ENCODE data around the gene SERPINB11. TPM values are rescaled to one million over a fixed set of nuclear protein-coding genes. Genes with fewer than 3 reads are reported as not detected.
"Not testable (repeated sequence)": the region's sequence is repeated elsewhere in the genome, so short reads cannot be mapped to it uniquely, and the experiment has no call there.

SERPINB11 gene, protein sequence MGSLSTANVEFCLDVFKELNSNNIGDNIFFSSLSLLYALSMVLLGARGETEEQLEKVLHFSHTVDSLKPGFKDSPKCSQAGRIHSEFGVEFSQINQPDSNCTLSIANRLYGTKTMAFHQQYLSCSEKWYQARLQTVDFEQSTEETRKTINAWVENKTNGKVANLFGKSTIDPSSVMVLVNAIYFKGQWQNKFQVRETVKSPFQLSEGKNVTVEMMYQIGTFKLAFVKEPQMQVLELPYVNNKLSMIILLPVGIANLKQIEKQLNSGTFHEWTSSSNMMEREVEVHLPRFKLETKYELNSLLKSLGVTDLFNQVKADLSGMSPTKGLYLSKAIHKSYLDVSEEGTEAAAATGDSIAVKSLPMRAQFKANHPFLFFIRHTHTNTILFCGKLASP
- not detected for polyA plus RNA-seq (2013, experiment 1 of 2)
- polyA plus RNA-seq (2013, experiment 2 of 2) = not detected

DNA sequence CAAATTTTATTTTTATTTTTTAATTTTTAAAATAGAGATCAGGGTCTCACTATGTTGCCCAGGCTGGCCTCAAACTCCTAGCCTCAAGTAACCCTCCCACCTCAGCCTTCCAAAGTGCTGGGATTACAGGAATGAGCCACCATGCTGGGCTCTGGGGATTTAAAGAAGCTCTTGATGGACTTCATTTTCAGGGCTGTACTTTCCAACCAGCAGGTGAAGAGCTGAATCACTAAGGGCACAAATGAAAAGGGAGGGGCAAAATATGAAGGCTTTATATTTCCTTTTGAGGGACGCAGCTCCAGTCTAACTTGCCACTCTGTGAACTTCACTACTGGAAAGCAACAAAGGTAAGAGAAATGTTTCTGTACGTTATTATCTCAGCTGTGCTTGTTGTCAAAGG lies at the start of gene SERPINB11:
TSS of gene SERPINB11 (plus strand) at position 301 of the 400 bp plus-strand sequence. CDS start 7,234 bp downstream, outside the sequence.
- Histone ChIP-seq H3K36me3 (ENCODE audit: insufficient read depth, low read length) (no peaks in the 10 kb centered on the region), H3K27me3 (ENCODE audit: insufficient read depth, low read length) (no peaks in the 10 kb centered on the region), H3K9me3 (ENCODE audit: insufficient read depth, low read depth, low read length) (no peaks in the 10 kb centered on the region), H3K9ac (ENCODE audit: low read depth, low read length) (no peak within 1 kb of the TSS), H3K4me1 (ENCODE audit: insufficient read depth, low read length) (no peaks in the 10 kb centered on the region), H3K4me3 (ENCODE audit: low read length) (no peak within 1 kb of the TSS), H3K27ac (ENCODE audit: low read depth, low read length) (no peak within 1 kb of the TSS)
- 96% methylated on average over 2 of the region's 2 CpGs for WGBS

DNA sequence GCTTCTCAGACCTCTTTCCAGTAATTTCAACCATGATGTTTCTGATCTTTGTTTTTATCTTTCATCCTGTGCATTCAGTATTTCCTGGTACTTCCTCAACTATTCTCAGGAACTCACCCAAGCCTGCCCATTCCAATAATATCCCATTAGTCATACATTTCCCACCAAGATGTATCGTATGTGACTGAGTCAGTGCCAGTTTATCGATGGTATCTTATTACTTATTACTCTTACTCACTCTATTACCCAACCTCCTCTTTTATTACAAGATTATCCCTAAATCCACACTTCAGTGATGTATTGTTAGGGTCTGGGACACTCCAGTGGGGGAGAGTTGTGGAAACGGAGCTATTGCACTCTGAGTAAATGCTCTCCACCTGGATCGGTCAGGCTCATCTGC lies 43.8 kb upstream of the SERPINB11 start:
- H3K36me3 ChIP-seq (ENCODE audit: insufficient read depth, low read length); H3K27me3 ChIP-seq (ENCODE audit: insufficient read depth, low read length); H3K27ac ChIP-seq (ENCODE audit: low read depth, low read length); H3K9me3 ChIP-seq (ENCODE audit: insufficient read depth, low read depth, low read length); H3K9ac ChIP-seq (ENCODE audit: low read depth, low read length); H3K4me1 ChIP-seq (ENCODE audit: insufficient read depth, low read length); H3K4me3 ChIP-seq (ENCODE audit: low read length): not testable (repeated sequence)
- 96% methylated on average over 3 of the region's 4 CpGs for WGBS

DNA sequence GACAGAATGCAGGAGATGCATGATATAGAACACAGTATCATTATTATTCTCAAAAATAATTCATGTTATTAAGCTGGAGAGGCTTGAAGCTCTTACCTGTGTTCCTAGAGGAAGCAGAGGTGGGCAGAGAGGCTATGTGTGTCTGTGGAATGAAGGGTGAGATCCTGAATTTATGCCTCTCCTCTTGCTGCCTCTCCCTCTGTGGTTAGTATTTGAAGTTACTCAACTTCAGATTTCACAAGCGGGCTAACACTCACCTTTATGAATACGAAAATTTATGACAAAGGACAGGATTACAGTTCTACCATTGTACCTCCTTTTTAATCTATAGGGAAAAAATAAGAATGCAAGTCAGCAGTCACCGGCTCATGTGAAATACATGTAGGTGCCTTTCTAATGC lies 41.0 kb upstream of the SERPINB11 start, which contains the start of gene SERPINB3:
TSS of gene SERPINB3 (minus strand) at position 144 of the 400 bp plus-strand sequence. CDS start 677 bp downstream, outside the sequence.
- H3K27me3 ChIP-seq (ENCODE audit: insufficient read depth, low read length) = not testable (repeated sequence)
- 83% methylated on average over 1 of the region's 3 CpGs for WGBS

DNA sequence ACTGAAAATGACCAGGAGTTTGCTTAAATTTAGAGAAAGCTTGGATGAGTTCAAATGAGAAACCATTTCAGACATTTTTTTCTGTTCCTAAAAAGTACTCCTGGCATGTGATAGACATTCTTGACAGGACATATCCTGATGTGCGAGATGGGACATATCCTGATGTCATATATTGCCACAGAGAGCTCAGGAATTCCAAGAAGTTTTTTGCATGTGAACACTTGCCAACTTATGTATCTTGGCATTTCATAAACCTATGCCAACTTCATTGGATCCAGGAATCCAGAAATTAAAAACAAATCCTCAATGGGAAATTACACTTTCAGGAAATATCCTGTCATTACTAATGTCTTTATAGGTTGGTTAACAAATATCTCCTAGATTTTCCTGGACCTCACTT lies 38.2 kb upstream of the SERPINB11 start:
- H3K27ac ChIP-seq (ENCODE audit: low read depth, low read length) = no peak overlapping the region
- H3K4me1 ChIP-seq (ENCODE audit: insufficient read depth, low read length) = no peaks in the 10 kb centered on the region
- H3K36me3 ChIP-seq (ENCODE audit: insufficient read depth, low read length) = no peaks in the 10 kb centered on the region
- H3K9ac ChIP-seq (ENCODE audit: low read depth, low read length) = no peak overlapping the region
- H3K4me3 ChIP-seq (ENCODE audit: low read length) = no peak overlapping the region
- H3K9me3 ChIP-seq (ENCODE audit: insufficient read depth, low read depth, low read length) = no peaks in the 10 kb centered on the region
- 100% methylated on average over 1 of the region's 1 CpG for WGBS
- H3K27me3 ChIP-seq (ENCODE audit: insufficient read depth, low read length) = no peaks in the 10 kb centered on the region

More for the DNA sequence above, 41.0 kb upstream of the SERPINB11 start, which contains the start of gene SERPINB3:
- not testable (repeated sequence) for H3K4me1 ChIP-seq (ENCODE audit: insufficient read depth, low read length); H3K4me3 ChIP-seq (ENCODE audit: low read length); H3K36me3 ChIP-seq (ENCODE audit: insufficient read depth, low read length); H3K9ac ChIP-seq (ENCODE audit: low read depth, low read length); H3K9me3 ChIP-seq (ENCODE audit: insufficient read depth, low read depth, low read length)
- peak within 1 kb of the TSS; percentile 35; the same call in 1 of the 2 replicates for H3K27ac ChIP-seq (ENCODE audit: low read depth, low read length)

DNA sequence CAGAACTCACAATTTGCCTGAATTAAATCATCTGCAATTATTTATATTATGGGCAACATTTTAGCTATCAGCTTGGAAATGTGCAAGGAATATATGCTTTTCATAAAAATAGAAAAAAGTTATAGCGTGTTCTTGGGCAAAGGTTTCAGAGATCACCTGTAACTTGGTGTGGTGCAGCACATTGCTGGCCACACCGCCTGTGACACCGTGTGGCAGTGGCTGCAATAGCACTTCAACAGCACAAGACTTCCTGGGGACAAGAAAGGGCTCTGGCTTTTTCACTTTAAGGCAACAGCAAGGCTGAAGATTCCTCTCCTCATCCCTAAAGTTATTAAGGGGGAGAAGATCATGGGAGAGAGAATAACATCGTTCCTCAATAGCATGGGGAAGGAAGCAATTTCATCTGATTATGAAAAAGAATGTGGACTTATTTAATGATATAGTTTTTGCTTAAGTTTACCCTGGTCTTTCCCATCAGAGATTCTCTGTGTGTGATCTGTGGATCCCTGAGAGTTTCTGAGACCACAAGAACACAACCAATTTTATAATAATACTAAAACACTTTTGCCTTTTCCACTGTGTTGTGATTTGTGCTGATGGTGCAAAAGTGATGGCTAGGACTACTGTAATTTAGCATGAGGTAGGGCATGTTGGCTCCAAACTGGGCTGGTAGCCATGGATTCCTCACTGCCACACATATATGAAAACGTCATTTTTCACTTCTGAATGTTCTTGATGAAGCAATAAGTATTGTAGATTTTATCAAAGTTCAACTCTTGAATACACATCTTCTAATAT lies 26.0 kb upstream of the SERPINB11 start:
- no peak overlapping the region for H3K9ac ChIP-seq (ENCODE audit: low read depth, low read length)
- WGBS = 38% methylated on average over 4 of the region's 5 CpGs
- no peak overlapping the region for H3K4me3 ChIP-seq (ENCODE audit: low read length)
- H3K9me3 ChIP-seq (ENCODE audit: insufficient read depth, low read depth, low read length) = no peaks in the 10 kb centered on the region
- H3K27ac ChIP-seq (ENCODE audit: low read depth, low read length) = no peak overlapping the region
- H3K36me3 ChIP-seq (ENCODE audit: insufficient read depth, low read length) = no peaks in the 10 kb centered on the region
- no peaks in the 10 kb centered on the region for H3K27me3 ChIP-seq (ENCODE audit: insufficient read depth, low read length)
- no peaks in the 10 kb centered on the region for H3K4me1 ChIP-seq (ENCODE audit: insufficient read depth, low read length)

DNA sequence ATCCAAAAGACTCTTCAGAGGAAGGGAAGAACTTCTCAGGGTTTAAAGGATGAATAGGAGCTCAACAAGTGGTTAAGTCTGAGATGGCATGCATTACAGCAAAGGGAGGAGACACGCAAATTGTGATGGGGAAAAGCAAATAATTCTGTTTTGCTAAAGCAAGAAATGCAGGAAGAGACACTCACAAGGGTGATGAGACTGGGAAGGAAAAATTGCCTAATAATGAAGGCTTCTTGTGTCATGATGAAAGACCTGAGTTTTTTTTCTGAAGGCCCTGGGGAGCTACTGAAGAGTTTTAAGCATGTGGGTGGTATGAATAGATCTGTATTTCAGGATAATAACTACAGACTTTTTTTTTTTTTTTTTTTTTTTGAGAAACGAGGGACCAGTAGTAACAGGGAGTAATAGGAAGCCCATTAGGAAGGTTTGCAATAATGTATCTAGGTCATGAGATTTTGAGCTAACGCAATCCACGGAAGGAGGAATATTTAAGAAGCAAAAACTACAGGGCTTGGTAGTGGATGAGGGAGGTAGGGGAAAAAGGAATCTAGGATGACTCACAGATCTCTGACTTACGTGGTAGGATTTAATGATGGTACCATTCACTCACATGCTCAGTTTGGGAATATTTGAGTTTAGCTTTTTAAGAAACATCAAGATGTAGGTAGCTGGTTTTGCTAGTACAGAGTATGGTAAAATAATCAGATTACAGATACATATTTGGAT lies 25.1 kb upstream of the SERPINB11 start:
- H3K9ac ChIP-seq (ENCODE audit: low read depth, low read length) = no peak overlapping the region
- H3K4me1 ChIP-seq (ENCODE audit: insufficient read depth, low read length) = no peaks in the 10 kb centered on the region
- H3K27ac ChIP-seq (ENCODE audit: low read depth, low read length) = no peak overlapping the region
- no peaks in the 10 kb centered on the region for H3K36me3 ChIP-seq (ENCODE audit: insufficient read depth, low read length)
- H3K9me3 ChIP-seq (ENCODE audit: insufficient read depth, low read depth, low read length) = no peaks in the 10 kb centered on the region
- no peaks in the 10 kb centered on the region for H3K27me3 ChIP-seq (ENCODE audit: insufficient read depth, low read length)
- H3K4me3 ChIP-seq (ENCODE audit: low read length) = no peak overlapping the region
- 85% methylated on average over 5 of the region's 5 CpGs for WGBS

DNA sequence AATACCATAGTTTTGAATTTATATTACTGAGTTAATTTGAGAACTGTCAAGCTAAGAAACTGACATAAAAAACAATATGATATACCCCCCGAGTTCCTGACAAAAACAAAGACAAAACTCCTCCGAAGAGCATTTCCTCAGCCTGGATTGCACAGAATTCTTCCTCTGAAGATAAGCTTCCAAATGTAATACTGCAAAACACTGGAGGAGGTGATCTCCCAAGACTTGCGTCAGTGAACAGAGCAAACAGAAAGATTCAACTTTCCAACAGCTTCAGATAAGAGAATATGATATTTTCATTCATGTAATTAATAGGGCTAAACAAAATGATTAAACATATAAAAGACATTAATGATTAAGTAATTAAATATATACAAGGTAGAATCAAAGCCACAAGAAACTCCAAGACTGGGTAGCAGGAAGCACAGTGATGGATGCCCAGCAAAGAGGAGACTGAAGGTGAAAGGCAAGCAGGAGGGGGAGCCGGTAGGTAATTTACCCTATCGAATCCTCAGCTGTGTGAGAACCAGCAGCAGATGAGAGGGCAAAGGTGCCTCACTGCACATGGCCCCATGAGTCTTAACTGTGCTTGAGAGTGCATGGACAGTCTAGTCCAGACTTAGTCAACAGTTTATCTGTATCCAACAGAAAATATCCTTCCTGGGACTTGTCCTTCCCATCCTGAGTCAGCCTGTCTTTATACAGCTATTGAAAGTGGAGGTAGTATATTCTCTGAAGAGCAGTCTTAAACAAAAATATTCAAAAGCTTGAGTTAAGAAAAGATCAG lies 22.7 kb upstream of the SERPINB11 start:
- H3K9me3 ChIP-seq (ENCODE audit: insufficient read depth, low read depth, low read length) = no peaks in the 10 kb centered on the region
- no peak overlapping the region for H3K4me3 ChIP-seq (ENCODE audit: low read length)
- 93% methylated on average over 5 of the region's 5 CpGs for whole genome bisulfite sequencing
- no peak overlapping the region for H3K9ac ChIP-seq (ENCODE audit: low read depth, low read length)
- H3K27me3 ChIP-seq (ENCODE audit: insufficient read depth, low read length) = no peaks in the 10 kb centered on the region
- no peaks in the 10 kb centered on the region for H3K36me3 ChIP-seq (ENCODE audit: insufficient read depth, low read length)
- peaks cover 13% of the 10 kb centered on the region; the same call in 1 of the 2 replicates for H3K4me1 ChIP-seq (ENCODE audit: insufficient read depth, low read length)
- H3K27ac ChIP-seq (ENCODE audit: low read depth, low read length) = no peak overlapping the region

DNA sequence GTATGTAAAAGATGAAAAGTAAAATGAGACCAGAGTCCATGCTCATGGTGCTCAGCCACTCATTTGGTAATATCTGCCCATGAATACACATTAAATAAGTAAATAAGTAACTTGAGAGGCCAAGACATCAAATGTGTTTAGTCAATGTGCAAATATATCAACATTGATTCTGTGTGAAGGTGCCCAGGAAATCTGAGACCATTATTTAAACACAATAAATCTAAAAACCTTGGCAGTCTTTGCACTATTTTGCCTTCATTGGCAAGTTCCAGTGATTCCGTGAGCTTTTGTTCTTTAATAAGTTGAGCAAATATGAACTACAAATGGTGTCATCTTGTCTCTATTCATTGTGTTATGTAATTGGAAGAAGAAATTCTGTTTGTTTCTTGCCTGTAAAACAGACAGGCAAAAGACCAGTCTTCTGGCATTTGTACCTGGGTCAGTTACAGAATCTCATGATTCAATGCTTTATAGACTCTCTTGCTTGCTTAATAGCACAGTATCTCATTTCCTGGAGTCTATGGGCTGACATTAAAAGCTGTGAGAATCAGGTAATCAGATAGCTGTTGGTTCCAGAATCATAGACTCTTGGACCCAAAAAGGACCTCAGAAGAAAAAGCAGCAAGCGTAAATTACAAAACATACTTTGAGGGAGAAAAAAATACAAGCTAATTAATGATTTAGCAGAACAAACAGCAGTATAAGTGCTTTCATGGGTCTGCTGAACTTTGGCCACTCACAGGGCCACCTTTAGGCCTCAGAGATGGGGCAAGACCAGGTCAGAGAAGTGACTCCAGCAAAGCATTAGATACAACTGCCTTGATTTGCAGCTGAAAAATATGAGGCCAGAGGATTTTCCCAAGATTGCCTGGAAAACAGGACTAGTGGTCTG lies 21.1 kb upstream of the SERPINB11 start:
- WGBS = 93% methylated on average over 2 of the region's 2 CpGs
- no peak overlapping the region for H3K27ac ChIP-seq (ENCODE audit: low read depth, low read length)
- no peaks in the 10 kb centered on the region for H3K9me3 ChIP-seq (ENCODE audit: insufficient read depth, low read depth, low read length)
- no peak overlapping the region for H3K9ac ChIP-seq (ENCODE audit: low read depth, low read length)
- H3K36me3 ChIP-seq (ENCODE audit: insufficient read depth, low read length) = no peaks in the 10 kb centered on the region
- H3K4me3 ChIP-seq (ENCODE audit: low read length) = no peak overlapping the region
- H3K4me1 ChIP-seq (ENCODE audit: insufficient read depth, low read length) = peaks cover 13% of the 10 kb centered on the region; the same call in 1 of the 2 replicates
- no peaks in the 10 kb centered on the region for H3K27me3 ChIP-seq (ENCODE audit: insufficient read depth, low read length)

DNA sequence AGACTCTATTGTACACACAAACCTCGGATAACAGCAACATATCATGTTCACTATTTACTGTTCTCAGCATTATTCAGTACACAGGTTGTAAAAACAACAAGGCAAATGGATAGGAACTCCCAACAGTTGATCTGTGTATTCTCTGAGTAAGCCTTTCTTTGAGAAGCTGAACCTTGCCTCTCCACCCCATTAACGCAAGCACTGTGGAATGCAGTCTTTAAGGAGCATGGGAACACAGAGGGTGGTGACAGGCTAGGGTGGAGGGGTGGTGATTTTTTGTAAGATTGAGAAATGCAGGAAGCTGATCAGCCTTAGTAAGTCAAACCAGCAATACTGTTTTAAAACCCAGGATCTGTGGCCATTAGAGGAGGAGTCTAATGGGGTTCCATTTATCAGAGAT lies 19.6 kb upstream of the SERPINB11 start:
- Histone ChIP-seq H3K27me3 (ENCODE audit: insufficient read depth, low read length) (no peaks in the 10 kb centered on the region), H3K9me3 (ENCODE audit: insufficient read depth, low read depth, low read length) (peaks cover 6% of the 10 kb centered on the region; the same call in 1 of the 2 replicates), H3K27ac (ENCODE audit: low read depth, low read length) (peak overlapping the region; percentile 53; the same call in 1 of the 2 replicates), H3K36me3 (ENCODE audit: insufficient read depth, low read length) (no peaks in the 10 kb centered on the region), H3K9ac (ENCODE audit: low read depth, low read length) (peak overlapping the region; percentile 4; the same call in 1 of the 2 replicates), H3K4me3 (ENCODE audit: low read length) (no peak overlapping the region), H3K4me1 (ENCODE audit: insufficient read depth, low read length) (peaks cover 13% of the 10 kb centered on the region; the same call in 1 of the 2 replicates)
- 54% methylated on average over 2 of the region's 2 CpGs for WGBS

All from HUES64 (cell line).